Measurements from ENCODE around the gene RBM12.
"Not testable (repeated sequence)": the region's sequence is repeated elsewhere in the genome, so short reads cannot be mapped to it uniquely, and the experiment has no call there.

Gene RBM12

DNA sequence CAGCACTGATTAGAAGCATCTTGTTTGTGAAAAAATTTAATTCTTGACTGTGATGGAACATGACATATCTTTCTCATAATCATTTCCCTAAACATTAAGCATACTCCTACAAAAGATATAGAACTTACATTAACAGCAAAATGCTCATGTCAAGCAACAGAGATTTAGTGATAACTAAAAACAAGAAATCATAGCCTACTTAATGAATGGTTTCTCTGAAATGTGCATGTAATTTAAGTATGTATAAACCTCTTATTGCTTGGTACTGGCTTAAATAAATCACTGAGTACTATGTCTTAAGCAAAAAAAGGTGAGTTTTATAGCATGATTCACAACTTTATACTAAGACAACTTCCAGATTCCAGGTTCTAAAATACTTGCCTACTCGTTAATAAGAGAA, 43.8 kb upstream of the RBM12 start:
- no peak overlapping the region for H3K4me3 ChIP-seq (ENCODE audit: control insufficient read depth, low read depth, low read length)
- DNase-seq (ENCODE audit: low read depth), result no peak
- TF ChIP-seq, protein P1, sequence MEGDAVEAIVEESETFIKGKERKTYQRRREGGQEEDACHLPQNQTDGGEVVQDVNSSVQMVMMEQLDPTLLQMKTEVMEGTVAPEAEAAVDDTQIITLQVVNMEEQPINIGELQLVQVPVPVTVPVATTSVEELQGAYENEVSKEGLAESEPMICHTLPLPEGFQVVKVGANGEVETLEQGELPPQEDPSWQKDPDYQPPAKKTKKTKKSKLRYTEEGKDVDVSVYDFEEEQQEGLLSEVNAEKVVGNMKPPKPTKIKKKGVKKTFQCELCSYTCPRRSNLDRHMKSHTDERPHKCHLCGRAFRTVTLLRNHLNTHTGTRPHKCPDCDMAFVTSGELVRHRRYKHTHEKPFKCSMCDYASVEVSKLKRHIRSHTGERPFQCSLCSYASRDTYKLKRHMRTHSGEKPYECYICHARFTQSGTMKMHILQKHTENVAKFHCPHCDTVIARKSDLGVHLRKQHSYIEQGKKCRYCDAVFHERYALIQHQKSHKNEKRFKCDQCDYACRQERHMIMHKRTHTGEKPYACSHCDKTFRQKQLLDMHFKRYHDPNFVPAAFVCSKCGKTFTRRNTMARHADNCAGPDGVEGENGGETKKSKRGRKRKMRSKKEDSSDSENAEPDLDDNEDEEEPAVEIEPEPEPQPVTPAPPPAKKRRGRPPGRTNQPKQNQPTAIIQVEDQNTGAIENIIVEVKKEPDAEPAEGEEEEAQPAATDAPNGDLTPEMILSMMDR (IDR thresholded peaks at IDR 0.05; ENCODE audit: control insufficient read depth, insufficient read depth, low read depth, low read length, missing control alignments), result no peak

DNA sequence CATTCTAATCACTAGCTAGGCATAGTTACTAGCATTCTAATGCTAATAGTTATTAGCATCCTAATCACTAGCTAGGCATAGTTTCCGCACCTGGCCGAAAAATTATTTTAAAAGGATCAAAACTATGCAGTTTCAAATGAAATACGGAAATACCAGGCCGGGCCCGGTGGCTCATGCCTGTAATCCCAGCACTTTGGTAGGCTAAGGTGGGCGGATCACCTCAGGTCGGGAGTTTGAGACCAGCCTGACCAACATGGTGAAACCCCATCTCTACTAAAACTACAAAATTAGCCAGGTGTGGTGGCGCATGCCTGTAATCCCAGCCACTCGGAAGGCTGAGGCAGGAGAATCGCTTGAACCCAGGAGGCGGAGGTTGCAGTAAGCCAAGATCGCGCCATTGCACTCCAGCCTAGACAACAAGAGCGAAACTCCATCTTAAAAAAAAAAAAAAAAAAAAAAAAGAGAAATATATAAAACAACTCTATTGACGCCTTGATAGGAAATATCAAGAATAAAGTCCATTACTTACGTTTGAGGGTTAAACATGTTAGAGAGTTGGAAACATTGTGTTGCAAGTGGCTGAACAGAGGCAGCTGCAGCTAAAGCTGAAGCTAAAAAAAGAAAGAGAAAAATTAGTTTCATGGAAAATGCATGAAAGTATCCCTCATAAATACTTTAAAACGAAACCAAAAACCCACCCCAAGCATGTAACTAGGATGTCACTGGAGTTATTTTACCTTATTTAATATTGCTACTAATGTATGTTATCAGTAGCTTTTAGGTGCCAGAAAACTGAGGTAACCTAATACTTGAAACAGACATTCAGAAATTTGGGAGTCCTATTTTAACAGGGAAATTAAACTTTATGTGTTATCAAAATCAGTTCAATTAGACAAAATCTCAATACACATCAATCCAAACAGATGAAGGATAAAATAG, 42.2 kb upstream of the RBM12 start:
- not testable (repeated sequence) for DNase-seq (ENCODE audit: low read depth); H3K4me3 ChIP-seq (ENCODE audit: control insufficient read depth, low read depth, low read length)

DNA sequence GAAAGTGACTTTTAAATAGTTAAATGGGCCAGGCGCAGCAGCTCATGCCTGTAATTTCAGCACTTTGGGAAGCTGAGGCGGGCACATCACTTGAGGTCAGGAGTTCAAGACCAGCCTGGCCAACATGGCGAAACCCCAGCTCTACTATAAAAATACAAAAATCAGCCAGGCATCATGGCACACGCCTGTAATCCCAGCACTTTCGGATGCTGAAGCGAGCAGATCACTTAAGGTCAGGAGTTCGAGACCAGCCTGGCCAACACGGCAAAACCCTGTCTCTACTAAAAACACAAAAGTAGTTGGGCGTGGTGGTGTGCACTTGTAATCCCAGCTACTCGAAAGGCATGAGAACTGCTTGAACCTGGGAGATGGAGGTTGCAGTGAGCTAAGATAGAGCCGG, 41.2 kb upstream of the RBM12 start:
- H3K4me3 ChIP-seq (ENCODE audit: control insufficient read depth, low read depth, low read length); DNase-seq (ENCODE audit: low read depth): not testable (repeated sequence)

DNA sequence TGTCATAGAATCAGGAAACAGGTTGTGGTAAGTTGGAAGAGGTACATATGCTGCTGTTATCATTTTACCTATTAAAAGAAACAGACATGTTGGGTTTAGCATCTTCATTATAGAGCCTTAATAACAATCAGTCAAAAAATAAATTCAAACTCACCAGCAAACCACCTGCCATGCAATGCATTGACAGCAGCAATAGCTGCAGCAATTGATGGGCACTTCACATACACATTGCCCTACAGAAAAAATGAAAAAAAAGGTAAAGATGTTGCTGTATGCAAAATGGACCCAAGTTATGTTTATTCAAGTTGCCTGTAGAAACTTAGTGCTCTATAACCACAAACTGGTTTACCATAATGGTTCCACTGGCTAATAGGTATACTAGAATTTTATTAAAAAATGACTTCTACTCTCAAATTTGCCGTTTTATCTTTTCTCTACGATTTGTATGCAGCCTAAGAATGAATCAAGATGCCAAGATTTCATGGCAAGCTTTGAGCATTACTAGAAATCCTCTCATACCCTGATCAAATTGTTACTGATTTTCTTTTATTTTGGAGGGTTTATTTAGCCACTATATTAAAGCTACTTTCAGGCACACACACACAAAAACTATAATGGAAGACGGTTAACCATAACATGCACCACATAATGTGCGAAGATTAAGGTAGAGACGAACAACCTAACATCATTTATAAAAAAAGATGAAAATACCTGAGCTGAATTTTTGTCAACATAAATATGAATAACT, 40.0 kb upstream of the RBM12 start:
- no peak overlapping the region for H3K4me3 ChIP-seq (ENCODE audit: control insufficient read depth, low read depth, low read length)
- DNase-seq (ENCODE audit: low read depth), result no peak
- TF ChIP-seq, protein P1 (IDR thresholded peaks at IDR 0.05; ENCODE audit: control insufficient read depth, insufficient read depth, low read depth, low read length, missing control alignments), result no peak

DNA sequence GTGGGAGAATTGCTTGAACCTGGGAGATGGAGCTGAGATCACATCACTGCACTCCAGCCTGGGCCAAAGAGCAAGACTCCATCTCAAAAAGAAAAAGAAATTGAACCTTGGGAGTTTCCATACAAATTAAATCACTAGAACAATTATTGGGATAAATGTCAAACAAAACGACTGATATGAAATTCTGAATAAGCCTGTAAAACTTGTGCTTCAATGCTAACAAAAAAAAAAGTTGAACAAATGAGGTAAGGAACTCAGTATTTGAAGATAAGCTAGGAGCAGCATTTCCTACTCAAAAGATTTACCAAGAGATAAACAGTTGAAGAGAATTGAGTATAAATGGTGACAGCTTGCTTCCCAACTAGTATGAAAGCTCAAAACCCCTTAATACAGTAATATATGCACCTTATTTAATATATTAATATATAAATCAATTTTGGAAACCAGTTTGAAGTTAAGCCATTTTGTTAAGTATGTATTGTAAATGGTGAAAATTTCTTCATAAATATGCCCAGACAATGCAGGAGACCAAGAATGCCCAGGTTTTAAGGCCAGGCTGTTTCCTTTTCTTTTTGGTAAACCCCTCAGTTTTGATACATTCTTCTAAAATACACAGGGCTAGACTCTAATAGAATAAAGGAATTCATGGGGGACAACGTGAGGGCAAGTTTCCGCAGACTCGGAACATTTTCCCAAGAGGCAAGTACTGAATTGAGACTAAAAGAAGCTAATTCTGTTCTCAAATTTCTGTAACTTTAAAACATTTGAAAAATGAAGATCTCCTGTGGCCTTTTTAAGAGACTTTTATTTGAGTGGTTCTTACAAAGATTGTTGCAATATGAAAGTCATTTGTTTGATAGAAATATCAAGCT, 38.4 kb upstream of the RBM12 start:
- no peak for DNase-seq (ENCODE audit: low read depth)
- no peak overlapping the region for H3K4me3 ChIP-seq (ENCODE audit: control insufficient read depth, low read depth, low read length)
- TF ChIP-seq, protein P1 (IDR thresholded peaks at IDR 0.05; ENCODE audit: control insufficient read depth, insufficient read depth, low read depth, low read length, missing control alignments), result no peak

DNA sequence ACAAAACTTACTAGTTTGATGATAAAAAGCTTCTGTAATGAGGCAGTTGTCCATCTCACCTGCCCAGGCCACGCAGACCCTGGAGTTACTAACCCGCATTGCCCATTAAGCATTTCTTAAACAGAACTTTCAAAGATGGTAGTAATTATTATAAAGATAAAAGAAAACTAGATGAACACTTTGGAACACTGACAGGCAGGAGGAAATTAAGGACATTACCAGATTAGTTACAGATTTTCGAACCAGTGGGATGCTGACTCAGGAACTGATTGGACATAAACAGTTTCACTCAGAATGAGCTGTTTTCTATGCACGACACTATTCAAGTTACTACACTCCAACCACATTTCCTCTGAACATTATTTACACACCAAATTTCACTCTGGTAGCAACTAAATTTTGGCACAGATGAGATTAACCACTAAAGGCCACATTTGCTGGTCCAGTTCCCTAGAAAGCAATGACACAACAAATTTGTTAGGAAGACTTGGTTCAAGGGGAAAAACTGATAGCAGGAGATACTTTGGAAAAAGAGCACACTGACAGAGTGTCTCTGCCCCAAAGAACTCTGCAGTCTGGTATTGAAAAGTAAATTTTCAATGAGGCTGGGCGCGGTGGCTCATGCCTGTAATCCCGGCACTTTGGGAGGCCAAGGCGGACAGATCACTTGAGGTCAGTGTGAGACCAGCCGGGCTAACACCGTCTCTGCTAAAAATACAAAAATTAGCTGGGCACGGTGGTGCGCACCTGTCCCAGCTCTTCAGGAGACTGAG, 37.5 kb upstream of the RBM12 start:
- DNase-seq (ENCODE audit: low read depth), result peak; percentile 43
- TF ChIP-seq, protein P1 (IDR thresholded peaks at IDR 0.05; ENCODE audit: control insufficient read depth, insufficient read depth, low read depth, low read length, missing control alignments), result no peak
- H3K4me3 ChIP-seq (ENCODE audit: control insufficient read depth, low read depth, low read length), result no peak overlapping the region

DNA sequence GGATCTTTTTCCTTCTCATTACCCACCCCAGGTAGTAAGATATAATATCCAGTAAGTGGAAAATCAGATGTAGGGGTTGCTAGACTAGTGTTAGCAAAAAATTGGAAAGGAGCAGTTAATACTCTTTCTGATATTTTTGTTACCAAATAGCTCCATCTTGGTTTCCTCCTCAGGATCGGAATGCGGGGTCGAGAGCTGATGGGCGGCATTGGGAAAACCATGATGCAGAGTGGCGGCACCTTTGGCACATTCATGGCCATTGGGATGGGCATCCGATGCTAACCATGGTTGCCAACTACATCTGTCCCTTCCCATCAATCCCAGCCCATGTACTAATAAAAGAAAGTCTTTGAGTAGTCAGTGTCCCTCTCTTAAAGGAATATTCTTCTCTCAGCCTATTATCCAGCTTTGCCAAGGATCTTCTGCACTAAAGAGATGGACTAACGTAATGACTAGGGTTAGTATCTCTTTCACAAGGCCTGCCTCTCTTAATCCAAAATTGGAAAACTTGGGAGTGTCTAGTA, 36.0 kb upstream of the RBM12 start:
- no peak for DNase-seq (ENCODE audit: low read depth)
- TF ChIP-seq, protein P1 (IDR thresholded peaks at IDR 0.05; ENCODE audit: control insufficient read depth, insufficient read depth, low read depth, low read length, missing control alignments), result no peak
- H3K4me3 ChIP-seq (ENCODE audit: control insufficient read depth, low read depth, low read length), result peak overlapping the region; percentile 95

All from AG09309 (cell line).